Measurements from ENCODE around the gene GTF2F2. TPM values are rescaled to one million over a fixed set of nuclear protein-coding genes. Genes with fewer than 3 reads are reported as not detected.

GTF2F2 gene
- total and polyA plus RNA-seq, 9 of the 15 experiments (the other 6 are each of a cell fraction or from before 2014, with no cell fraction given), result 19.7 to 44.8 (median 32.4) TPM

DNA sequence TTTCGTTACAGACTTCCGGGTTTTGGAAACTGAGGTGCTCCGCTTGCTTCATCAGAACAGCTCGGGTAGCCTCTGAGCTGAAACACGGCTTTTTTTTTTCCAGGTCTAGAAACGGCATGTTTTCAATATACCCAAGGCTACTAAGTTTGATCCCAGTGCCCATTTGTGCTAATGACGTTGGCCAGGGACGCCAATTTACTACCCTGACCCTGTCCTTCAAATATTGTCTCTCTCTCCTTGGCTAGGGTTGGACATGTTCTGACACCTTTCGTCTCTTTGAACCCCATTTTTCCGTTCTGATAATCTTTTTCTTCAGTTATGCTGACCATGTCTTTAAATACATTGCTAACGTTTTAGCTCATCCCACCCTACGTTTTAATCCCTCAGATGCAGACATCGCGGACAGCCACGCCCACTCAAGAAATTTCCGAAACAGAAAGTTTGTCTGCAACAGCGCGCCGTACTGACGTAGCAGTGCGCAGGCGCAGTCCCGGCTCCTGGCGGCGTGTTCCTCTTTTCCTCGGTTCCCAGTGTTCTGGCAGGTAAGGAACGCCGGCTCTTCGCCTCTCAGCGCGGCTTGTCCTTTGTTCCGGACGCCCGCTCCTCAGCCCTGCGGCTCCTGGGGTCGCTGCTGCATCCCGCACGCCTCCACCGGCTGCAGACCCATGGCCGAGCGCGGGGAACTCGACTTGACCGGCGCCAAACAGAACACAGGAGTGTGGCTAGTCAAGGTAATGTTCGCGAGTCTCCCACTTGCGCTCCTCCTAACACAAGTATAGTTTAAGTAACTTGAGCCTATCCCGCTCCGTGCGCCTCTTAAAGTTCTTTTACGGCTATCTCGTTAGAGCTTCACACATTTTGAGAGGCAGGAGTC lies at the start of gene GTF2F2 (continued):
- no peak for TF ChIP-seq U2AF1 (optimal IDR thresholded peaks at IDR 0.05; ENCODE audit: low read depth, low read length)
- TF ChIP-seq ZNF436 (CRISPR knock-in tag; IDR thresholded peaks at IDR 0.05), result no peak
- no peak for TF ChIP-seq CBX3 (IDR thresholded peaks at IDR 0.05; ENCODE audit: borderline replicate concordance in 1 of 2, low read length in 2 of 2)
- TF ChIP-seq GTF2E2 (tag; IDR thresholded peaks at IDR 0.05), result no peak
- TF ChIP-seq GATAD2A (IDR thresholded peaks at IDR 0.05), result no peak
- TF ChIP-seq, protein P1, sequence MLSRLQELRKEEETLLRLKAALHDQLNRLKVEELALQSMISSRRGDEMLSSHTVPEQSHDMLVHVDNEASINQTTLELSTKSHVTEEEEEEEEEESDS (CRISPR knock-in tag; IDR thresholded peaks at IDR 0.05), result no peak
- TF ChIP-seq, protein P2, sequence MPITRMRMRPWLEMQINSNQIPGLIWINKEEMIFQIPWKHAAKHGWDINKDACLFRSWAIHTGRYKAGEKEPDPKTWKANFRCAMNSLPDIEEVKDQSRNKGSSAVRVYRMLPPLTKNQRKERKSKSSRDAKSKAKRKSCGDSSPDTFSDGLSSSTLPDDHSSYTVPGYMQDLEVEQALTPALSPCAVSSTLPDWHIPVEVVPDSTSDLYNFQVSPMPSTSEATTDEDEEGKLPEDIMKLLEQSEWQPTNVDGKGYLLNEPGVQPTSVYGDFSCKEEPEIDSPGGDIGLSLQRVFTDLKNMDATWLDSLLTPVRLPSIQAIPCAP (CRISPR knock-in tag; IDR thresholded peaks at IDR 0.05; ENCODE audit: borderline replicate concordance), result no peak
- TF ChIP-seq RERE (CRISPR knock-in tag; IDR thresholded peaks at IDR 0.05; ENCODE audit: borderline replicate concordance), result no peak
- TF ChIP-seq NR1H2 (CRISPR knock-in tag; IDR thresholded peaks at IDR 0.05), result no peak
- TF ChIP-seq U2AF2 (optimal IDR thresholded peaks at IDR 0.05; ENCODE audit: low read depth, low read length), result no peak
- no peak for TF ChIP-seq PCBP1 (IDR thresholded peaks at IDR 0.05; ENCODE audit: low read depth, low read length, poor library complexity, severe bottlenecking)
- no peak for TF ChIP-seq ZNF124 (CRISPR knock-in tag; IDR thresholded peaks at IDR 0.05)
- no peak for TF ChIP-seq SRSF9 (IDR thresholded peaks at IDR 0.05; ENCODE audit: borderline replicate concordance, low read depth, low read length)
- TF ChIP-seq ZNF324 (CRISPR knock-in tag; IDR thresholded peaks at IDR 0.05), result no peak
- no peak for TF ChIP-seq ZNF146 (CRISPR knock-in tag; IDR thresholded peaks at IDR 0.05; ENCODE audit: unreplicated experiment)
- TF ChIP-seq, protein P3, sequence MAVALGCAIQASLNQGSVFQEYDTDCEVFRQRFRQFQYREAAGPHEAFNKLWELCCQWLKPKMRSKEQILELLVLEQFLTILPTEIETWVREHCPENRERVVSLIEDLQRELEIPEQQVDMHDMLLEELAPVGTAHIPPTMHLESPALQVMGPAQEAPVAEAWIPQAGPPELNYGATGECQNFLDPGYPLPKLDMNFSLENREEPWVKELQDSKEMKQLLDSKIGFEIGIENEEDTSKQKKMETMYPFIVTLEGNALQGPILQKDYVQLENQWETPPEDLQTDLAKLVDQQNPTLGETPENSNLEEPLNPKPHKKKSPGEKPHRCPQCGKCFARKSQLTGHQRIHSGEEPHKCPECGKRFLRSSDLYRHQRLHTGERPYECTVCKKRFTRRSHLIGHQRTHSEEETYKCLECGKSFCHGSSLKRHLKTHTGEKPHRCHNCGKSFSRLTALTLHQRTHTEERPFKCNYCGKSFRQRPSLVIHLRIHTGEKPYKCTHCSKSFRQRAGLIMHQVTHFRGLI (CRISPR knock-in tag; IDR thresholded peaks at IDR 0.05), result no peak
- TF ChIP-seq NFYB (IDR thresholded peaks at IDR 0.05; ENCODE audit: extremely low read depth, insufficient read length), result no peak
- TF ChIP-seq, protein P4, sequence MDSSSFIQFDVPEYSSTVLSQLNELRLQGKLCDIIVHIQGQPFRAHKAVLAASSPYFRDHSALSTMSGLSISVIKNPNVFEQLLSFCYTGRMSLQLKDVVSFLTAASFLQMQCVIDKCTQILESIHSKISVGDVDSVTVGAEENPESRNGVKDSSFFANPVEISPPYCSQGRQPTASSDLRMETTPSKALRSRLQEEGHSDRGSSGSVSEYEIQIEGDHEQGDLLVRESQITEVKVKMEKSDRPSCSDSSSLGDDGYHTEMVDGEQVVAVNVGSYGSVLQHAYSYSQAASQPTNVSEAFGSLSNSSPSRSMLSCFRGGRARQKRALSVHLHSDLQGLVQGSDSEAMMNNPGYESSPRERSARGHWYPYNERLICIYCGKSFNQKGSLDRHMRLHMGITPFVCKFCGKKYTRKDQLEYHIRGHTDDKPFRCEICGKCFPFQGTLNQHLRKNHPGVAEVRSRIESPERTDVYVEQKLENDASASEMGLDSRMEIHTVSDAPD (CRISPR knock-in tag; IDR thresholded peaks at IDR 0.05), result no peak
